ENCODE results near the gene PIK3IP1. TPM values are rescaled to one million over a fixed set of nuclear protein-coding genes. Genes with fewer than 3 reads are reported as not detected.

The PIK3IP1 gene
- total and polyA plus RNA-seq, 2 of the 8 experiments (the other 6 are each of a cell fraction or from before 2014, with no cell fraction given): 1.00 to 1.3 TPM

- H3K27me3 ChIP-seq (replicated peaks in 1 of 4; ENCODE audit: control insufficient read depth in 3 of 4, extremely low read depth in 1 of 4, insufficient read depth in 3 of 4, low read length in 3 of 4): no peaks in the 10 kb centered on the region
- H3K9ac ChIP-seq (replicated peaks in 1 of 4; ENCODE audit: extremely low read depth in 1 of 4, low read depth in 3 of 4, low read length in 3 of 4): no peak overlapping the region; a peak in 1 of 7 replicates
- H3K4me2 ChIP-seq (ENCODE audit: insufficient read depth in 1 of 2, low read depth in 2 of 2, low read length in 2 of 2): no peak overlapping the region
- no peak overlapping the region for H3K18ac ChIP-seq (ENCODE audit: extremely low read depth, low read length)
- no peak overlapping the region for H4K8ac ChIP-seq (ENCODE audit: extremely low read depth, insufficient read depth, low read length)
- H2AK5ac ChIP-seq (ENCODE audit: low read depth, low read length): no peak overlapping the region
- H2BK20ac ChIP-seq (ENCODE audit: low read length): no peak overlapping the region
- H2BK5ac ChIP-seq (ENCODE audit: low read depth, low read length): no peak overlapping the region
- no peak overlapping the region for H3K23ac ChIP-seq (ENCODE audit: insufficient read length)
- no peak for DNase-seq (ENCODE audit: low read depth in 1 of 2, low spot score in 2 of 2)
- H3K4me3 ChIP-seq (ENCODE audit: extremely low read depth in 1 of 4, insufficient read depth in 2 of 4, low read depth in 3 of 4, low read length in 4 of 4): no peak overlapping the region
- no peak overlapping the region for H3K14ac ChIP-seq (ENCODE audit: insufficient read length)
- H4K91ac ChIP-seq (replicated peaks; ENCODE audit: insufficient read length, low read length): no peak overlapping the region
- 84% methylated on average over 3 of the region's 3 CpGs; no CpG with 5 or more reads in 1 of the 2 experiments for WGBS, 2 experiments (ENCODE audit: extremely low coverage in 1 of 2, insufficient coverage in 1 of 2, insufficient read length in 1 of 2, insufficient replicate concordance in 2 of 2, low coverage in 1 of 2, low lambda C conversion rate in 2 of 2, missing lambda C conversion rate in 1 of 2)
- FAIRE-seq: no peak
- H3K56ac ChIP-seq (replicated peaks; ENCODE audit: insufficient read length, low read depth, low read length): no peak overlapping the region
- no peak overlapping the region for H3K4ac ChIP-seq (replicated peaks; ENCODE audit: insufficient read length, low read depth, low read length)
- H4K5ac ChIP-seq (ENCODE audit: insufficient read length, low read depth, low read length): no peak overlapping the region
- 0 out of 4 replicates have a peak, but pooled peaks cover 0 to 3% of the 10 kb centered on the region in 2 experiments for H3K79me2 ChIP-seq (ENCODE audit: control insufficient read depth in 1 of 2, insufficient read depth in 2 of 2, low read length in 2 of 2)
- peaks cover 2 to 4% of the 10 kb centered on the region in 2 experiments for H4K20me1 ChIP-seq (replicated peaks in 1 of 2; ENCODE audit: control insufficient read depth in 1 of 2, insufficient read depth in 2 of 2, low read length in 2 of 2)
- no peak overlapping the region for H2BK120ac ChIP-seq (replicated peaks; ENCODE audit: low read depth, low read length)
- H3K23me2 ChIP-seq (ENCODE audit: low read depth, low read length): no peaks in the 10 kb centered on the region
- no peaks in the 10 kb centered on the region for H3K79me1 ChIP-seq (ENCODE audit: low read depth, low read length)
- no peak overlapping the region for H2BK15ac ChIP-seq (ENCODE audit: low read length)
- H2AFZ ChIP-seq (ENCODE audit: low read length): no peak overlapping the region
- no peaks in the 10 kb centered on the region for H3K9me3 ChIP-seq (ENCODE audit: insufficient read depth in 2 of 2, low read depth in 1 of 2, low read length in 1 of 2)
- H3K36me3 ChIP-seq (ENCODE audit: control insufficient read depth in 2 of 4, insufficient read depth in 4 of 4, low read length in 3 of 4): peaks cover 0 to 3% (median 0%) of the 10 kb centered on the region in 4 experiments; a peak in 2 of 8 replicates
- no peak overlapping the region for H3K27ac ChIP-seq (ENCODE audit: low read depth, low read length)
- no peaks in the 10 kb centered on the region for H3K4me1 ChIP-seq (replicated peaks in 1 of 4; ENCODE audit: control insufficient read depth in 3 of 4, insufficient read depth in 4 of 4, low read length in 3 of 4)
- no peak overlapping the region for H2BK12ac ChIP-seq (ENCODE audit: low read depth, low read length)
- CTCF ChIA-PET (ENCODE audit: partially characterized antibody): interaction anchor here (0.7 to 2.1 kb wide), 3 partner anchors 10 to 38 kb away, joined by 3 to 7 read pairs (median 4); partner anchors contain the start of gene LIMK2
- POLR2A ChIA-PET (ENCODE audit: partially characterized antibody): interaction anchor here (1.5 kb wide), 1 partner anchor 22 kb away, joined by 5 read pairs; no protein-coding TSS in a partner anchor
- TF ChIP-seq GABPA (IDR thresholded peaks at IDR 0.05; ENCODE audit: borderline replicate concordance, insufficient read depth, low read length) (no peak), HDAC2 (IDR thresholded peaks at IDR 0.05; ENCODE audit: borderline replicate concordance in 1 of 2, low read depth in 2 of 2, low read length in 2 of 2) (no peak), GTF2F1 (IDR thresholded peaks at IDR 0.05; ENCODE audit: borderline replicate concordance, low read depth, low read length) (no peak), SP1 (IDR thresholded peaks at IDR 0.05; ENCODE audit: low read depth, low read length) (no peak), POLR2A (IDR thresholded peaks at IDR 0.05; ENCODE audit: control extremely low read depth in 1 of 2, low read depth in 2 of 2, low read length in 2 of 2) (no peak), KDM1A (IDR thresholded peaks at IDR 0.05; ENCODE audit: borderline replicate concordance, low read length) (no peak), EGR1 (IDR thresholded peaks at IDR 0.05; ENCODE audit: borderline replicate concordance, low read depth, low read length) (no peak), CTCF (IDR thresholded peaks at IDR 0.05; ENCODE audit: control extremely low read depth in 1 of 3, insufficient read depth in 1 of 3, low read depth in 1 of 3, low read length in 3 of 3) (no peak), HDAC6 (IDR thresholded peaks at IDR 0.05; ENCODE audit: low read depth, low read length) (no peak), KDM4A (IDR thresholded peaks at IDR 0.05; ENCODE audit: low read depth, low read length, severe bottlenecking) (no peak), CBX8 (IDR thresholded peaks at IDR 0.05; ENCODE audit: borderline replicate concordance, low read depth, low read length) (no peak)
These were observed 57.2 kb downstream of the PIK3IP1 start for GRCh38 chr22:31235081-31235480.
